Fibroblast of the aortic adventitia (primary cell): ENCODE measurements around the gene CHCHD4. TPM values are rescaled to one million over a fixed set of nuclear protein-coding genes. Genes with fewer than 3 reads are reported as not detected.

ENCODE experiments used
- DNase-seq: peaks from one replicate; pipeline ENCODE4 v3.0.0-alpha.2; 2010; ENCODE audit warnings: low read depth
- H3K4me3 ChIP-seq: 2 replicates; pipeline ENCODE4 v1.5.1; 2011; ENCODE audit warnings: low read depth, mild to moderate bottlenecking, control low read depth, low read length, moderate library complexity
- total RNA-seq: library from RNA; depleted of rRNA; stranded (reverse); fragments of >200 nt; gene quantifications from 2 replicates; pipeline ENCODE4 v1.2.3, GENCODE V29; 2012; ENCODE audit warnings: low replicate concordance
- TF ChIP-seq, protein P1 (sequence below): IDR thresholded peaks from 2 replicates; pipeline ENCODE4 v1.5.1; 2011; ENCODE audit warnings: mild to moderate bottlenecking, low read length, control low read depth, inconsistent platforms; ENCODE audit not compliant: insufficient read depth

CHCHD4 gene
- total RNA-seq, 1 donor = 12.7 TPM

DNA sequence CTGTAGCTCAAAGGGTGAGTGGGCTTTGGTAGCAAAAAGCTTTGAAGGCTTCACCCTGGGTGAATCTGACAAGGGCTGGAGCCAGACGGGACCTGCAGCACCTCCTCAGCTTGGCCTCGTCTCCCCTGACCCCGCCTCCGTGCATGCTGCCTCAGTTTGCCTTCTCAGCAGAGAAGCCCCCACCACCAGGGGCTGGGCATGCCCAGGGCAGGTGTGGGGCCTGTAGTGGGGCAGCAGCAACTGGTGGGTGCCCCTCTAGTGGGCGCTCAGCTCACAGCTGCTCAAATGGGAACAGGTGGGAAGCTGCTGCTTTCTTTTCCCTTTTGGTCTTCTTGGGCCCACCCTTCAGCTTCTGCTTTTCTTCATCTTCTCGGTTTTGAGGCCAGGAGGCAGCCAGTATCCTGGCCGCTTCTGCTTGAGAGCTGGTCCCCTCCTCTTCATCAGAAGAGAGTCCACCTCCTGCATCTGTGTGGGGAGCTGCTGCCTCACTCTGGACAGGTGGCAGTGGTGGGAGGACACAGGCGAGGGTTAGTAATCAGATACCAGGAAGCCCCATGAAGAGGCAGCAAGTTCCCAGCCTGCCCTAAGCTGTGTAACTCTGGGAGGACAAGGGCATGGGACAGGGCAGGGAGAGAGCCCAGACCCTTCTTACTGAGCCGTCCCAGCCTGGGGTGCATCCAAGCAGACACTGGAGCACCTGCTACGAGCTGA is 21.2 kb upstream of the CHCHD4 start:
- H3K4me3 ChIP-seq = no peak overlapping the region
- TF ChIP-seq, protein P1, sequence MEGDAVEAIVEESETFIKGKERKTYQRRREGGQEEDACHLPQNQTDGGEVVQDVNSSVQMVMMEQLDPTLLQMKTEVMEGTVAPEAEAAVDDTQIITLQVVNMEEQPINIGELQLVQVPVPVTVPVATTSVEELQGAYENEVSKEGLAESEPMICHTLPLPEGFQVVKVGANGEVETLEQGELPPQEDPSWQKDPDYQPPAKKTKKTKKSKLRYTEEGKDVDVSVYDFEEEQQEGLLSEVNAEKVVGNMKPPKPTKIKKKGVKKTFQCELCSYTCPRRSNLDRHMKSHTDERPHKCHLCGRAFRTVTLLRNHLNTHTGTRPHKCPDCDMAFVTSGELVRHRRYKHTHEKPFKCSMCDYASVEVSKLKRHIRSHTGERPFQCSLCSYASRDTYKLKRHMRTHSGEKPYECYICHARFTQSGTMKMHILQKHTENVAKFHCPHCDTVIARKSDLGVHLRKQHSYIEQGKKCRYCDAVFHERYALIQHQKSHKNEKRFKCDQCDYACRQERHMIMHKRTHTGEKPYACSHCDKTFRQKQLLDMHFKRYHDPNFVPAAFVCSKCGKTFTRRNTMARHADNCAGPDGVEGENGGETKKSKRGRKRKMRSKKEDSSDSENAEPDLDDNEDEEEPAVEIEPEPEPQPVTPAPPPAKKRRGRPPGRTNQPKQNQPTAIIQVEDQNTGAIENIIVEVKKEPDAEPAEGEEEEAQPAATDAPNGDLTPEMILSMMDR = peak; percentile 1
- no peak for DNase-seq

DNA sequence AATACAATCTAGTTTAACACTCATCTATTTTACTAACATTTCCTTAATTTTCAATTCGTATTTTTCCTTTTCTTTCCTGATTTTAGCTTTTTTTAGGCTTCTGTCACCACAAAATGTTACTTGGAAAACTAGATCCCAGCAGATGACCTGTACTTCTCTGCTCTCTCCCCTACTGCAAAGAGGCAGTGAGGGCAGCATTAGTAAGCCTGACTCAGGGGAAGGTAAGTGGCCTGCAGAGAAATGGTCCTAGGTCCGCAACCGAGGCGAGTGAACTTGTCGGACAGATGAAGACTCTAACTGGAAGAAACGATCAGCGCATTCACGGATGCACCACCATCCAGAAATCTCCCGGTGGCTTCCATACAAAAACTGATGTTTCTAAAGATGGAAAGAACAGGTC is 20.6 kb upstream of the CHCHD4 start:
- TF ChIP-seq, protein P1 = no peak
- peak; percentile 35 for DNase-seq
- no peak overlapping the region for H3K4me3 ChIP-seq

DNA sequence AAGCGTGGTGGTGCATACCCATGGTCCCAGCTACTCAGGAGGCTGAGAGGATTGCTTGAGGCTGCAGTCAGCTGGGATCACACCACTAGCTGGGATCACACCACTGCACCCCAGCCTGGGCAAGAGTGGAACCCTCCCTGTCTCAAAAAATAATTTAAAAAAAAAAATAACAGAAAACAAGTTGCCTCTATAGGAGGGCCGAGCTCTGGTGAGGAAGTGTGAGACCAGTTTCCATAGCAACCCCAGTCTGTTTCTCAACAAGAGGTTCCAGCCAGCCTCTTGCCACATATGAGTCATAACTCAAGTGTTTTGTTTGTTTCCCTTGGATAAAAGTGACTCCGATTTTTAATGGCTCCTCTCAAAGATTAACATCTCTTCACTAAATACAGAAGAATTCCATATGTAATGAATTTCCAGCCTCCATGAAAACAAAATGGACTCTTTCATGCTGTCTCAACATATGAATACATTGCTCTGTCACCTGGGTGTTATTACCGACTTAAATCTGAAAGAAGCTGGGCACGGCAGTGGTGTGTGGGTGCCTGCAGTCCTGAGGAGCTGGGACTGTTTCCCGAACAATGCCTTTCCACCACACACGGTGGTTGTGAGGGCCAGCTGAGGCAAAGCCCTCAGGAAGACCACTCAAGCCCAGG is 19.9 kb upstream of the CHCHD4 start:
- peak overlapping the region; percentile 4 for H3K4me3 ChIP-seq
- peak; percentile 99 for DNase-seq
- TF ChIP-seq, protein P1 = no peak

DNA sequence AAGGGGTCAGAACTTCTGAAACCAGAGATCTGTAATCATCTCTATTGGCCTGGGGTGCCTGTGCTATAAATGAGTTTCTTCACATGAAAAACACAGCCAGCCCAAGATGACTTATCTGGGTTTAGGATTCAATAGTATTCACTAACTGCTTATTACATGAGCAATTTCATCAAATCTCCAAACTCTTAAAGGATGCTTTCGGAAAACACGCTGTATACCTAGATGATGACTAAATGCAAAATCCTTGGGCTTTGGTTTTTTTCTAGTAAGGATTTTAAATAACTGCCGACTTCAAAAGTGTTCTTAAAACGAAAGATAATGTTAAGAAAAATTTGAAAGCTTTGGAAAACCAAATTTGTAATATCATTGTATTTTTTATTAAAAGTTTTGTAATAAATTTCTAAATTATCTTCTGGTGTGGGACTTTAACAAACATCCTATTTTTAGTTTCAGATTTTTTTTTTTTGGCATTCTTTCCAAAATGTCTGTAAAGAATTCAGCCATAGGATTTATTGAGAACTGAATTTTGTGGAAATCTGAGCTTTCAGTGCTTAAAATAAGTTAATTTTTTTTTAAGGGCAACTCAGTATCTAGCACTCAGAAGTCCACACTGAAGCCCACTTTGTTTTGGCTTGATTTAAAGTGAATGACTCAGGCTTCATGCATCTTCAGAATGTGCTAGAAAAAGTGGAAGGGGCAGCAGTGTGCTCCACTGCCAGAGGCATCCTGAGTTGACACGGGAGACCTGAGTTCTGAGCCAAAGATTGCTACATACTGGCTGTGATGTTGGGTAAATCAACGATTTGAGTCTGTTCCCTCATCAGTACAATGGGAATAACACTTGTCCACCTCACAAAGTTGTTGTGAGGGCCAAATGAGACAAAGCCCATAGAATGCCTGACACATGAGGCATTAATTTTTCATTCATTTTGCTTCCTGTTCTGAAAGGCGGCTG is 18.9 kb upstream of the CHCHD4 start:
- DNase-seq = peak; percentile 99
- no peak overlapping the region for H3K4me3 ChIP-seq
- TF ChIP-seq, protein P1 = no peak

DNA sequence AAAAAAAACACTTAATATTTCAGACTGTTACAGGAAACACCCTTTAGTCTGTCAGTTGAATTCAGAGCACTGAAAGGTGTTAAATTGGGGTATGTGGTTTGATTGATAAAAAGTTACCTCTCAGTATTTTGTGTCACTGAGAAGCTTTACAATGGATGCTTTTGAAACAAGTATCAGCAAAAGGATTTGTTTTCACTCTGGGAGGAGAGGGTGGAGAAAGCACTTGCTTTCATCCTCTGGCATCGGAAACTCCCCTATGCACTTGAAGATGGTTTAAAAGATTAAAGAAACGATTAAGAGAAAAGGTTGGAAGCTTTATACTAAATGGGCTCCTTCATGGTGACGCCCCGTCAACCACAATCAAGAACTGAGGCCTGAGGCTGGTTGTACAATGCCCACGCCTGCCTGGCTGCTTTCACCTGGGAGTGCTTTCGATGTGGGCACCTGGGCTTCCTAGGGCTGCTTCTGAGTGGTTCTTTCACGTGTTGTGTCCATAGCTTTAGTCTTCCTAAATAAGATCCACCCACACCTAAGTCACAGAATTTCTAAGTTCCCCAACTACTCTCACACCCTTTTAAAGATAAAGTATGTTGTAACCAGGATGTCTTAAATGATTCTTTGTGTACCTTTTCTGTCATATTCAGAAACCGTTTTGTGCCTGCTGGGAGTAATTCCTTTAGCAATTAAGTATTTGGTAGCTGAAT is 18.0 kb upstream of the CHCHD4 start:
- H3K4me3 ChIP-seq = no peak overlapping the region
- TF ChIP-seq, protein P1 = no peak
- no peak for DNase-seq
